GM12865 (cell line): ENCODE data around the gene AATF.

ENCODE experiments used
- DNase-seq: peaks from one replicate; pipeline ENCODE4 v3.0.0; 2010; ENCODE audit warnings: low read depth
- H3K4me3 ChIP-seq: 2 replicates; pipeline ENCODE4 v1.5.1; 2011; ENCODE audit warnings: mild to moderate bottlenecking, low read depth, low read length, control low read depth
- TF ChIP-seq, protein P1 (sequence below): IDR thresholded peaks from 2 replicates; pipeline ENCODE4 v1.5.1; 2011; ENCODE audit warnings: low read length, control low read depth, low read depth, inconsistent platforms; ENCODE audit not compliant: insufficient read depth; ENCODE audit errors: missing control alignments

The AATF gene

DNA sequence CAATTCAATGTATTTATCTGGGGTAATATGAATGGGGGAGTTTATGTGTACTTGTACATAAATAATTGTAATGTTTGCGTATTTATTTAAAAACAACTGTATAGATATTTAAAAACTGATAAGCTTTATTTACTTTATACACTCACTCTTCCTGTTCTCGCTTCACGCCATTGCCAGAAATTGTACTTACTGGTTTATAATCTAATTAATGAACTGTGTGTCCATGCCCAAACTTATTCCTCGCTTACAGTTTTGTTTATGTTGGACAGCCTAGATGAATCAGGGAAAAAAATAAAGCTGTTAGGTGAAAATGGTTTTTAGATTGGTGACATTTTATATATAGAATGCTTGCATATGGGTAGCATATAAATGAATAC lies 30.8 kb downstream of the AATF start:
- TF ChIP-seq, protein P1, sequence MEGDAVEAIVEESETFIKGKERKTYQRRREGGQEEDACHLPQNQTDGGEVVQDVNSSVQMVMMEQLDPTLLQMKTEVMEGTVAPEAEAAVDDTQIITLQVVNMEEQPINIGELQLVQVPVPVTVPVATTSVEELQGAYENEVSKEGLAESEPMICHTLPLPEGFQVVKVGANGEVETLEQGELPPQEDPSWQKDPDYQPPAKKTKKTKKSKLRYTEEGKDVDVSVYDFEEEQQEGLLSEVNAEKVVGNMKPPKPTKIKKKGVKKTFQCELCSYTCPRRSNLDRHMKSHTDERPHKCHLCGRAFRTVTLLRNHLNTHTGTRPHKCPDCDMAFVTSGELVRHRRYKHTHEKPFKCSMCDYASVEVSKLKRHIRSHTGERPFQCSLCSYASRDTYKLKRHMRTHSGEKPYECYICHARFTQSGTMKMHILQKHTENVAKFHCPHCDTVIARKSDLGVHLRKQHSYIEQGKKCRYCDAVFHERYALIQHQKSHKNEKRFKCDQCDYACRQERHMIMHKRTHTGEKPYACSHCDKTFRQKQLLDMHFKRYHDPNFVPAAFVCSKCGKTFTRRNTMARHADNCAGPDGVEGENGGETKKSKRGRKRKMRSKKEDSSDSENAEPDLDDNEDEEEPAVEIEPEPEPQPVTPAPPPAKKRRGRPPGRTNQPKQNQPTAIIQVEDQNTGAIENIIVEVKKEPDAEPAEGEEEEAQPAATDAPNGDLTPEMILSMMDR: no peak
- no peak for DNase-seq
- H3K4me3 ChIP-seq: no peak overlapping the region

DNA sequence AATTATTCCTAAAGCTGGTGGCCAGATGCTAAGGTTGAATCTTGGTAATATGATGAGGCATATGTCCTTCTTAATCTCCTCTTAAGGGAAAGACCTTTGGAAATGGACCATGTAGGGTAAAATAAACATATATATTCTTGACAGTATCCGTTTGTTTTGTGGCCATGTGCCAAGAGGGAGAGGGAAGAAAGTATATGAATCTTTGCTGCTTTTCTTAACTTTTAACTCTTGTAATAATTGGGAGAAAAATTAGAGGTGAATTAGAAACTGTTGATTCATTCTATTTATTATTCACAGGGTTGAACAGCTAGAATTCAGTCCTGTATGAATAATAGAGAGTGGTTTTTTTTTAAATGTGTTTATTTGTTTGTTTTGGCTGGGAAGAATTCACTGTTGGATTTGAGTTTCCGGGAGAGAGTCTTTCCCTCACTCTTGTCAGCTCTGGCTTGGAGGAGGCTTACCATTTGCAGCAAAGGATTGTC lies 31.6 kb downstream of the AATF start:
- H3K4me3 ChIP-seq: no peak overlapping the region
- TF ChIP-seq, protein P1: no peak
- no peak for DNase-seq

DNA sequence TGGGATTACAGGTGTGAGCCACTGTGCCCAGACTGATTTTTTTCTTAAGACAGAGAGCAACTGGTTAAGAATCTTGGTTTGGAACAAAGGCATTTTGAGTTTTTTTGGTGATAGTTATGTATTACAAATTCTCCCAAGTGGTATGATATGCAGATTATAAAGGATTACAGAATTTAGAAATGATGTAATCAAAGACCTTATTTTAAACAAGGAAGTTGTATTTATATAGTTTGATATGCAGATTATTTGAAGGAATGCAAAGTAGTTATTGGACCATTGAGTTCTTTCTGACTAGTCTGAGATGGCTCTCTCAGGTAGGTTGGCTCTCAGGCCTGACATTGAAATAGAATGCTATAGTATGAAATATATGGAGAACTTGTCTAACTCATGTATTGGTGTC lies 34.9 kb downstream of the AATF start:
- no peak overlapping the region for H3K4me3 ChIP-seq
- TF ChIP-seq, protein P1: no peak
- no peak for DNase-seq

DNA sequence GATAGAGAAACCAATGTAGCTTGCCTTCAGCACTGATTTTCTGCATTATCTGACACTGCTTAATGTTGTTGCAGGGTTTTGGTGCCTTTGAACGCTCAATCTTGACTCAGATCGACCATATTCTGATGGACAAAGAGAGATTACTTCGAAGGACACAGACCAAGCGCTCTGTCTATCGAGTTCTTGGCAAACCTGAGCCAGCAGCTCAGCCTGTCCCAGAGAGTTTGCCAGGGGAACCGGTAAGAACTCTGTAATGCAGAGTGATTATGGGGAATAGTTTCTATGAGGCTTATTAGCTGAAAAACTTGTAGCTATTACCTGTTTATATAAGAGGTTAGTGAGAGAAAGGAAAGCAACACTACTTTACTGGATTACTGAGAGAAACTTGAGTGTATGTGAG lies 40.4 kb downstream of the AATF start:
- TF ChIP-seq, protein P1: no peak
- no peak for DNase-seq
- no peak overlapping the region for H3K4me3 ChIP-seq

DNA sequence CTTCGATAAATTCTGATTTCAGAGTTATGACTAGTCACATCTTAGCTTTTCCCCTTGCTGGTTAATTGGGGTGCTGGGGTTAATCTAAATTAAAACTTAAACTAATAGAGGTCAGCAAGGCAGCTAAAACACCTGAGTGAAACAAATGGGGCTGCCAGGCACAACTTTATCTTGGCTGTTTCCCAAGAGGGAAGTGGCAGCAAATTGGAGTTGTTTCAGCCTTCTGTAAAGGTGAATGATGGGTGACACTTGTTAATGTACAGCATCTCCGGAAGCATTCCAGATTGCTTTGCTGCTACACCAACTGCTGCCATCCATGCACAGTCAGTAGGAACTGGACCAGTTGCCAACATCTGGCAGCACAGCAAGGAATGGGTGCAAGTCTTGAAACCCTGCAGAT lies 43.9 kb downstream of the AATF start:
- no peak overlapping the region for H3K4me3 ChIP-seq
- no peak for DNase-seq
- TF ChIP-seq, protein P1: no peak

DNA sequence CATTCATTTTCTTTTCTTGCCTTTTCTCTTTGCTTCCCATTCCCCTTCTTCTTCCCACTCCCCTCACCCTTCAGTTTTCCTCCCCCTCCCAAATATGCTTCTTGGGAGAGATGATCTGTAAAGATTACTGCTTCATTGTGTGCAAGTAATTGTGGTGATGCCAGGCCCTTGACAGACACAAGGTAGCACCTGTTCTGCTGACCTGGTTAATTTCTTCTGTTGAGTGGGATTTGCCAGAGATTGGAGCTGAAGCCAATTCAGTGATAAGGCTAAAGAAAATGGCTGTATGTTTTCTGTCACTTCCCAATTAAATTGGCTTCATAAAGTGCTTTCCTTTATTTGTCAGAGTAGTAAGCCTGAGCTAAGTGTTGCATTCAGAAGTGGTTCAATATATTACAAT lies 44.5 kb downstream of the AATF start:
- TF ChIP-seq, protein P1: no peak
- no peak overlapping the region for H3K4me3 ChIP-seq
- no peak for DNase-seq

DNA sequence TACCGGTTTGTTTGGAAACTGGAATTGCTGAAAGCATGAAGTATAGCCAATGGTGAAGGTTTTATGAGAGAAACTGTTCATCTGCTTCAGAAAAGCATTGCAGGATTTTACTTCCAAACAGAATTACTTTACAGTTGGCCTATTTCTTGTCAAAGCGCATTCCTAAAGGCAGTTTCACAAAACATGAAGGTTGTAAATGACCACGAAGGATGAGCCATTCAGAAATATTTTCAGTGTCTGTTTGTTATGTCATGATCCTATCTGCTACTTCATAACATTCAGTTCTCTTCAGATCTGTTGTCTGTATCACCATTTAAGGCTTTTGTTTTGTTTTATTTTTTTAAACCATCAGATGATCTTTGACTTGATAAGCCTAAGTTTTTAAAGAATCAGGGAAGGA lies 45.7 kb downstream of the AATF start:
- TF ChIP-seq, protein P1: no peak
- no peak for DNase-seq
- no peak overlapping the region for H3K4me3 ChIP-seq
